Fibroblast of lung (primary cell): ENCODE measurements around the gene CLDN8. TPM values are rescaled to one million over a fixed set of nuclear protein-coding genes. Genes with fewer than 3 reads are reported as not detected.
A peak's percentile ranks its signal among the peaks of the same experiment; 100 is the strongest.

ENCODE experiments used
- DNase-seq, 2 donors: peaks; one replicate each; pipeline versions ENCODE4 v3.0.0 to v3.0.0-alpha.2; 2010; ENCODE audit warnings: low read depth in 2 of 2
- H2AFZ ChIP-seq: 2 replicates; pipeline ENCODE4 v1.5.1; 2012; ENCODE audit warnings: low read length, control low read depth, inconsistent platforms
- H3K27ac ChIP-seq: 2 replicates; pipeline ENCODE4 v1.5.1; 2011; ENCODE audit warnings: low read length, control low read depth; ENCODE audit not compliant: insufficient read depth
- H3K27me3 ChIP-seq: 2 replicates; pipeline ENCODE4 v1.5.1; 2011; ENCODE audit warnings: mild to moderate bottlenecking, low read length; ENCODE audit not compliant: control insufficient read depth, insufficient read depth
- H3K36me3 ChIP-seq: 2 replicates; pipeline ENCODE4 v1.5.1; 2011; ENCODE audit warnings: low read length; ENCODE audit not compliant: control insufficient read depth, insufficient read depth
- H3K4me1 ChIP-seq: 2 replicates; pipeline ENCODE4 v1.5.1; 2011; ENCODE audit warnings: low read length; ENCODE audit not compliant: control insufficient read depth, insufficient read depth; ENCODE audit errors: extremely low read depth
- H3K4me2 ChIP-seq: 2 replicates; pipeline ENCODE4 v1.5.1; 2011; ENCODE audit warnings: low read length, control low read depth; ENCODE audit not compliant: insufficient read depth; ENCODE audit errors: extremely low read depth
- H3K4me3 ChIP-seq, 4 experiments: fragments of 200-600 bp in 1 of 4; sonication (generic) in 1 of 4; replicated peaks in 1 of 4; 2 replicates each; pipeline ENCODE4 v1.5.1; 2011 to 2016; ENCODE audit warnings: low read length in 4 of 4, low read depth in 3 of 4, mild to moderate bottlenecking in 3 of 4, control low read depth in 2 of 4, inconsistent platforms in 1 of 4, mixed read lengths in 1 of 4; ENCODE audit not compliant: insufficient read depth in 1 of 4; ENCODE audit errors: control extremely low read depth in 1 of 4
- H3K79me2 ChIP-seq: 2 replicates; pipeline ENCODE4 v1.5.1; 2012; ENCODE audit warnings: mild to moderate bottlenecking, low read length, inconsistent platforms; ENCODE audit not compliant: control insufficient read depth, insufficient read depth
- H3K9ac ChIP-seq: 2 replicates; pipeline ENCODE4 v1.5.1; 2011; ENCODE audit warnings: mild to moderate bottlenecking, low read length, control low read depth; ENCODE audit not compliant: insufficient read depth
- H3K9me3 ChIP-seq: 2 replicates; pipeline ENCODE4 v1.5.1; 2012; ENCODE audit warnings: low read depth, low read length; ENCODE audit not compliant: control insufficient read depth, insufficient read depth
- H4K20me1 ChIP-seq: 2 replicates; pipeline ENCODE4 v1.5.1; 2011; ENCODE audit warnings: low read length; ENCODE audit not compliant: control insufficient read depth, insufficient read depth; ENCODE audit errors: extremely low read depth
- CTCF ChIP-seq, 2 donors: IDR thresholded peaks in 1 of 2; conservative IDR thresholded peaks in 1 of 2; 1 replicate in 1 of 2; 2 replicates in 1 of 2; pipeline ENCODE4 v1.5.1; 2011 to 2012; ENCODE audit warnings: low read length in 2 of 2, control low read depth in 1 of 2, inconsistent platforms in 1 of 2, low read depth in 1 of 2, mild to moderate bottlenecking in 1 of 2
- EZH2 ChIP-seq: IDR thresholded peaks from 2 replicates; pipeline ENCODE4 v1.5.1; 2012; ENCODE audit warnings: low read length, control low read depth, mild to moderate bottlenecking; ENCODE audit errors: missing control alignments
- polyA plus RNA-seq, 2 donors: library from polyadenylated mRNA; depleted of rRNA in 1 of 2; stranded (reverse) in 1 of 2; unstranded in 1 of 2; fragments of >200 nt; gene quantifications; 2 replicates each; pipeline ENCODE4 v1.2.1, GENCODE V29; 2011 to 2012; ENCODE audit warnings: missing spikeins in 1 of 2
- total RNA-seq: library from RNA; depleted of rRNA; stranded (reverse); fragments of >200 nt; gene quantifications from 2 replicates; pipeline ENCODE4 v1.2.1, GENCODE V29; 2014

CLDN8 gene
- total and polyA plus RNA-seq, 2 donors (not counting 1 experiment from before 2014, with no cell fraction given): not detected

GRCh38 chr21:30240661-30241060 lies 24.8 kb upstream of the CLDN8 start:
- no peak overlapping the region for H3K27ac ChIP-seq

GRCh38 chr21:30238168-30238567 lies 22.3 kb upstream of the CLDN8 start:
- Histone ChIP-seq H3K4me3 (no peak overlapping the region), H4K20me1 (no peaks in the 10 kb centered on the region), H3K79me2 (no peaks in the 10 kb centered on the region), H3K27me3 (no peaks in the 10 kb centered on the region), H3K27ac (no peak overlapping the region), H3K4me1 (no peaks in the 10 kb centered on the region), H3K9ac (no peak overlapping the region), H3K36me3 (no peaks in the 10 kb centered on the region), H3K4me2 (no peak overlapping the region), H3K9me3 (no peaks in the 10 kb centered on the region), H2AFZ (no peak overlapping the region)
- TF ChIP-seq CTCF (conservative IDR thresholded peaks at IDR 0.05 in 1 of 2, IDR thresholded peaks at IDR 0.05 in 1 of 2; ENCODE audit: low read depth in 1 of 2, low read length in 2 of 2): no peak
- TF ChIP-seq EZH2: no peak
- DNase-seq: no peak

More at GRCh38 chr21:30240661-30241060, 24.8 kb upstream of the CLDN8 start:
- no peak for DNase-seq
- TF ChIP-seq EZH2 (no peak), CTCF (conservative IDR thresholded peaks at IDR 0.05 in 1 of 2, IDR thresholded peaks at IDR 0.05 in 1 of 2; ENCODE audit: low read depth in 1 of 2, low read length in 2 of 2) (no peak)
- Histone ChIP-seq H3K27me3 (no peaks in the 10 kb centered on the region), H3K4me3 (no peak overlapping the region), H3K9me3 (no peaks in the 10 kb centered on the region), H2AFZ (no peak overlapping the region), H3K79me2 (no peaks in the 10 kb centered on the region), H3K9ac (no peak overlapping the region), H3K4me2 (no peak overlapping the region), H3K4me1 (no peaks in the 10 kb centered on the region), H3K36me3 (no peaks in the 10 kb centered on the region), H4K20me1 (no peaks in the 10 kb centered on the region)

- no peak overlapping the region for H3K27ac ChIP-seq
- DNase-seq: peak in 1 of 2 donors; percentile 15
- no peak for TF ChIP-seq CTCF (conservative IDR thresholded peaks at IDR 0.05 in 1 of 2, IDR thresholded peaks at IDR 0.05 in 1 of 2; ENCODE audit: low read depth in 1 of 2, low read length in 2 of 2)
- no peak for TF ChIP-seq EZH2
- H3K4me2 ChIP-seq: no peak overlapping the region
- no peaks in the 10 kb centered on the region for H3K27me3 ChIP-seq
- H3K9ac ChIP-seq: no peak overlapping the region
- H3K36me3 ChIP-seq: no peaks in the 10 kb centered on the region
- no peak overlapping the region for H2AFZ ChIP-seq
- H3K9me3 ChIP-seq: no peaks in the 10 kb centered on the region
- no peaks in the 10 kb centered on the region for H3K4me1 ChIP-seq
- H3K79me2 ChIP-seq: no peaks in the 10 kb centered on the region
- no peak overlapping the region for H3K4me3 ChIP-seq
- no peaks in the 10 kb centered on the region for H4K20me1 ChIP-seq
These were observed 18.7 kb upstream of the CLDN8 start for GRCh38 chr21:30234643-30235042.
